NCI-H1417 treated with DMSO at 0.1 percent for 48 hours (cell line): ENCODE measurements around the gene VAMP4.
"Not testable (repeated sequence)": the region's sequence is repeated elsewhere in the genome, so short reads cannot be mapped to it uniquely, and the experiment has no call there.

Experiments
- DNase-seq: peaks from one replicate; lab custom pipeline; 2025; lab: John Stamatoyannopoulos, UW

The VAMP4 gene

DNA sequence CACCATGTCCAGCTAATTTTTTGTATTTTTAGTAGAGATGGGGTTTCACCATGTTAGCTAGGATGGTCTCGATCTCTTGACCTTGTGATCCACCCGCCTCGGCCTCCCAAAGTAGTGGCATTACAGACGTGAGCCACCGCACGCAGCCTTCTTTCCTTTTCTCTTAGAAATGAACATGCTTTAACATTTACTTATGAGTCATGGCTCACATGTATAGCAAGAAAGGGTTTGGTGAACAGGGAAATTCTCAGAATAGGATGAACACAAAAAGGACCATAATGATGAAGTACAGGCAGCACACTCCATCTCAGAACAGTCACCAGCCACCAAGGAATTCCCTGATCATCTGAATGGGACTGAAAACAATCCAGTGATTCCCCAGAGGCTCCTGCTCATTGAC is 9.4 kb upstream of the VAMP4 start:
- DNase-seq, result no peak

DNA sequence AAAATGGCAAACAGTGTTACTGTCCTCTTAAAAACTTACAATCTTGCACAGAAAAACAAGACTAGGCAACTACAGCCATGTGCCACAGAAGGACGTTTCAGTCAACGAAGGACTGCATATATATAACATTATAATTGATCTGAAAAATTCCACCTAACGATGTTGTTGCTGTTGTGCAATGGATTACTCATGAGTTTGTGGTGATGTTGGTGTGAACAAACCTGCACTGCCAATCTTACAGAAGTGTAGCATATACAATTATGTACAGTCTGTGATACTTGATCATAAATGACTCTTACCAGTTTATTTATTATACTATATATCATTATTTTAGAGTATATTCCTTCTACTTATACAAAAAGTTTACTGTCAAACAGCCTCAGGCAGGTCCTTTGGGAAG is 6.8 kb upstream of the VAMP4 start:
- DNase-seq, result no peak

DNA sequence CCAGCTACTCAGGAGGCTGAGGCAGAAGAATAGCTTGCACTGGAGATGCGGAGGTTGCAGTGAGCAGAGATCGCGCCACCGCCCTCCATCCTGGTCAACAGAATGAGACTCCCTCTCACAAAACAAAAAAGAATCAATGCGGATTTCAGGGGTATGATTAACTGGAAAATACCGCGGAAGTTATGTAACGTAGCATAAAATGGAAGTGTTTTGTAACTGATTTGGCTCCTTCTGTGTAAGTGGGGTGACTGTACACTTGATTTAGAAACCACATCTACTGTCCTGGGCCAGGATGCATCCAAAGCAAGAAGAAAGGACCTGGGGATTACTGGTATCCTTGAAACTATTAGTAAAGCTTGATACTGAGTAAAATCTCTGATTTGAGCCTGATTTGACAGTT is 3.1 kb upstream of the VAMP4 start:
- DNase-seq, result no peak

DNA sequence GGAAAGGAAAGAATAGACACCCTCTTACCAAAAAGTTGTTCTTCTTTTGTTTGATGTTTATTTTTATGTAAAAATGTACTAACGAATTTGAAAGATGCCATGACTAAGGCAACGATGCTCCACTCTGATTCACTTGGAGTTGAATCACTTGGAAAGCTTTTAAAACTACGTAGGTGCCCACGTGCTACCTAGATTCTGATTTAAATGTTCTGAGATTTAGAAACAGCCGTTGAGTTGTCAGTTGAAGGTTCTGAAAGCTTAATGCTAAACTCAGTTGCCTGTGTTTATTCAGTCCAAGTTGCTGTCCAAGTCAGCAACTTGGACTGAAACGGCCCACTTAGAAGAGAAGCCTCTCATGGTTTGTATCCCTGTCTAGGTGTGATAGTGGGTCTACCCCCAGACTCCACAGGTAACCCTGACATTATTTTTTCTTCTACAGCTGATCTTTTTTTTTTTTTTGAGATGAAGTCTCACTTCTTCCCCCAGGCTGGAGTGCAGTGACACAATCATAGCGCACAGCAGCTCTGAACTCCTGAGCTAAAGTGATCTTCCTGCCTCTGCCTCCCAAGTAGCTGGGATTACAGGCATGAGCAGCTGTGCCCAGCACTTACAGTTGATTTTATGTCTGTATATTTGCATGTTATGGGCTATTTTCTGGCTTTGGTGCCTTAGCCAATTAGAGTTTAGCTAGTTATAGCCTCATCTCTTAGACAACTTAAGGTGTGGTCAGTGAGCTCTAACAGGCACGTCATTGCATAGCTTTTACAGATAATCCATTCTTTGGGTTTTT is 1.4 kb upstream of the VAMP4 start:
- no peak for DNase-seq

DNA sequence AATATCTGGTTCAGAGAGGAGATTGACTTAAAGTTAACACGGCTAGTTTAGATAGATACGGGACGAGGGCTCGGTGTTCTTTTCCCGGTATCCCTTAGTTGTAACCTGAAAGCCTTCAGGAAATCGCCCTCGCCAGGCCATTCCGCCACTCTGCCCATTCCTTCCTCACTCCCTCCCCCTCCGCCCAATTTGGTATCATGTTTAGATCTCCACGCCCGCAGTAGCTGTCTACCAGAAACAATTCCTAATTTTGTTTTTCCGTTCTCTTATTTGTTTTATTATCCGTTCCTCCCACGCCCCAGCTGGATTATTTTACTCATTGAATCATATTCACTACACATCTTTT is 685 bp upstream of the VAMP4 start:
- no peak for DNase-seq

DNA sequence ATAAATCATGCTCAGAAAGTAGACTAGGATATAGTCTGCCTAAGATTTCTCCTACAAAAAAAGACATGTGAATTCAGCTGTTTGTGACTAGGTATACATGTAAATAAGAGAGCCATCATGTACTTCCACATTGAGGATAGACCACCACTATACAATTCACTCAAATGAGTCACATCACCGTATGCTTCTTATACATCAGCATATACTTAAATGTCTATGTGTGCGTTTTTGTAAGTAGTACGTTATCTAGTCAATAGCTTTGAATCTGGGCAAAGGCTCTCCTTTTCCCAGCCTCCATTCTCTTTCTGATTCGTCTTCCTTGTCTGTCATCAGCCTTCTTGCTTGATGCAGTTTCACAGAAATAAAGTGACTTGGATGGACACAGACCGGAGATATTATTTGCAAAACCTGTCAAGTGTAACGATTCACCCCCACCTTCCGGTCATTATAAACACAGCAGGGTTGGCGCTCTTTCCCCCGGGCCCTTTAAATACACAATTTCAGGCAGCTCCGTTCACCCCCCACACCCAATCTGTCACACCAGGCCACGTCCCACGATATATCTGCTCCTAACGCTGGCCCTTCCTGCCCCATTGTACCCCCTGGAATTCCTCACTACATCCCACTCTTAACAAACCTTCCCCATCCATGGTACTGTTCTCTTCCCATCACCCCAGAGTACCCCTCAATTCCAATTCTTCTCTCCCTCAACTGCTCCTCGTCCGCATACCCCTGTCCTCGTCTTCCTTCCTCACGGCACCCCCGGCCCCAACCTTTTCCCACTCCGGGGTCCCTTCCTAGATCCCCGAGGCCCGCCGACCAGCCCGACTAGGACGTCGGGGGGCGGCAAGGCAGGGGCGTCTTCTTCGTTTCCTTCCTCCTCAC is 636 bp downstream of the VAMP4 start:
- DNase-seq, result no peak

DNA sequence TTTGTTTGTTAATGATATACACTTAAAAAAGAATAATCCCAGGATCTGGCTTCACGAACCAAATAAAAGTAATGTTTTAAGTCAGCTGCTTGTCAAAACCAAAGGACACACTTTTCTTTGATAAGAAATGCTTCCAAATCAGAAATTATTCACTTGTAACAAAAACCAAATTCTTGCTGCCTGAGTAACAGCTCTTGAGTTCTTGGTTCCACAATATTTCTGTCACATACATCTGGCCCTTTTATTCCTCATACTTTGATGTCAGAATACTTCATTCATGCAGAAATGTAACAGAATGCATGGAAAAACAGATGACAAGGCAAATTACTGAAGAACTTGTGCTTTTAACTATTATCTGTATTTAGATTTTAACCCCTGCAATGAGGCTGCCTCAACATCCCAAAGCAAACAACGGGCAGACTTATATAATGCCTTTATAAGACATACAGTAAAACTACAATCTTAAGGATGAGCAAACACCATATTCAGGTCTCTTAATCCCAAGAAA is 1.5 kb downstream of the VAMP4 start:
- no peak for DNase-seq

DNA sequence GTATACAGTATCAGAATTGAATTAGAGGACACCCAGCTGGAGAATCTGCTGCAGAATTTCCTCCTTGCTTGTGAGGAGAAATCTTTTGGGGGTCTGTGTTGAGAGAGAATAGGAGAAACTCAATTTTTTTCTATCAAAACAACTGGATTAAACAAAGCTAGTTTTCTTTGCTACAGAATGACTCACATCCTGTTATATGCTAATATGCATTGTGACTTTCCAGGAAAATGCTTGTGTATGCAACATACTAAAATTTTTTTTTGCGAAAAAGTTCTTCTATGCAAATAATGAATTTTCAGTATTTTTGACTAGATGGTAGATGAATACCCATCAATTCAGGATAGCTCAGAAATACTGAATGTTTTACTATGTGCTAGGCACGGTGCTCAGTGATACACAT is 2.2 kb downstream of the VAMP4 start:
- DNase-seq, result no peak

DNA sequence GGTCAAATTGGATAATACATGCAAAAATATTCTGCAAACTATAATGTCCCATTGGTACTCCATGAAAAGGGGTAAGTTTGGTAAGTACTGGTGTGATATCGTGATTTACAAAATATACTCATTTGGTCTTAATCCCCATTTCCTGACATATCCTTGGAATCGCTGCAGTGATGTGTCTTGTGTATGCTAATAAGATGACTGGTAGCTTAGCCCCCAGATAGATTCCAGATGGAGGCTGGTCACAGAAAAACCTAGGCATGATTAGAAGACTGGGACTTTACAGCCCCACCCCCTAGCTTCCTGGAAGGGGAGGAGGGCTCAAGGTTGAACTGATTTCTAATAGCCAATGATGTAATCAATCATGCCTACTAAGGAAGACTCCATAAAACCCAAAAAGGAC is 3.0 kb downstream of the VAMP4 start:
- no peak for DNase-seq

DNA sequence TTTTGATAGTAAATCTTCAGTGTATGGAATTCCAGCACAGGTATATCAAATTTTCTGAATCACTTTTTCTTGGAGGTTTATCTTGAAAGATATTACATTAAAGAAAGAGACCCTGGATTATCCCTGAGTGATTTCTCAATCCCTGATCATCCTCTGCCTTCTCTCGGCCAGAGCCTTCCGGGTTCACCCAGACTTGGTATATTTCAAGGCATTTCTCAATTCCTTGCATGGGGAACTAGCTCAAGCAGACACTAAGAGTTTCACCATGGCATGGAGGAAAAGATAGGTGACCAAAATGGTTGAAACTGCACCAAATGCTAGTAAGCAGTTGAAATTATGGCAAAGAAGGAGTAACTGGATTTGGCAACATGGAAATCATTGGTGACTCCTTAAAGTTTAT is 5.7 kb downstream of the VAMP4 start:
- no peak for DNase-seq

DNA sequence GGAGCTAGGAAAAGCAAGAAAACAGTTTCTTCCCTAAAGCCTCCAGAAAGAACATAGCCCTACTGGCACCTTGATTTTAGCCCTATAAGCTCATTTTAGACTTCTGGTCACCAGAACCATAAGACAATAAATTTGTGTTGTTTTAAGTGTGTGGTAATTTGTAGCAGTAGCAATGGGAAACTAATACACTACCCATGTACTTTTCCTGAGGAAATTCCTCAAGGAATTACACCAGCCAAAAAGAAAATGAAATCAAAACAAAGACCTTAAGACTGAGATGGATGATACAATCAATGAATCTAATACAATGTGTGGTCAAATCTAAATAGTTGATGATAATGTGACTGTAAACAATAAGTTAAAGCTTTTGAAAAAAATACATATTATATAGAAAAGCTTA is 11.8 kb downstream of the VAMP4 start:
- no peak for DNase-seq

DNA sequence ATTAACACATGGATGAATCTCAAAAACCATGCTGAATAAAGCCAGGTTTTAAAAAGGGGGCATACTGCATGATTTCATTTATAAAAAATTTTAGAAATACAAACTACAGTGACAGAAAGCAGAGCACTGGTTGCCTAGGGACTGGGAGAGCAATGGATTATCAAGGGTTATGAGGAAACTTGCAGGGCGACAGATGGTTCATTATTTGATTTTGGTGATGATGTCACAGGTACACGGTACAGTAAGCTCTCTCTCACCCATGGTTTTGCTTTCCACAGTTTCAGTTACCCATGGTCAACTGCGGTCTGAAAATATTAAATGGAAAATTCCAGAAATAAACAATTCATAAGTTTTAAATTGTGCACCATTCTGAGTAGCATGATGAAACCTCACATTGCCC is 14.1 kb downstream of the VAMP4 start:
- no peak for DNase-seq

DNA sequence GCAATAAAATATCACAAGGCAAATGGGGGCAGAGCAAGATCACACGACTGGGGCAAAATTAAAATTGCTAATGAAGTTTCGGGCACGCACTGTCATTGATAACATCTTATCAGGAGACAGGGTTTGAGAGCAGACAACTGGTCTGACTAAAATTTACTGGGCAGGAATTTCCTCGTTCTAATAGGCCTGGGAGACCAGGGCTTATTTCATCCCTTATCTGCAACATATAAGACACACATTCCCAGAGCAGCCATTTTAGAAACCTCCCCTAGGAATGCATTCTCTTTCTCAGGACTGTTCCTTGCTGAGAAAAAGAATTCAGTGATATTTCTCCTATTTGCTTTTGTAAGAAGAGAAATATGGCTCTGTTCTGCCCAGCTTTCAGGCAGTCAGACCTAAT is 18.7 kb downstream of the VAMP4 start:
- not testable (repeated sequence) for DNase-seq

DNA sequence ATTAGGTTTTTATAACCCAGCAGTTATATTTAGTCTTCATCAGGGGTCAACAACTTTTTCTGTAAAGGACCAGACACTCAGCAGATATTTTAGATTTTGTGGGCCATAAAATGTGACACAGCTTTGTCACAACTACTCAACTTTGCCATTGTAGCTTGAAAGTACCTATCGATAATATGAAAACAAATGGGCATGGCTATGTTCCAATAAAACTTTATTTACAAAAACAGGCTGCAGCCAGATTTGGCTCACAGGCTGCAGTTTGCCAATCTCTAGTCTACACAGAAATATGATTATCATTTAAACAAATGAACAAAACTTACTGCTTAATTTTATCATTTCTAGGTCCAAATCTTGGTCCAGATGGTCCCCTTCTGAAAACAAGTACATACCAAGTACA is 23.0 kb downstream of the VAMP4 start:
- DNase-seq, result no peak

DNA sequence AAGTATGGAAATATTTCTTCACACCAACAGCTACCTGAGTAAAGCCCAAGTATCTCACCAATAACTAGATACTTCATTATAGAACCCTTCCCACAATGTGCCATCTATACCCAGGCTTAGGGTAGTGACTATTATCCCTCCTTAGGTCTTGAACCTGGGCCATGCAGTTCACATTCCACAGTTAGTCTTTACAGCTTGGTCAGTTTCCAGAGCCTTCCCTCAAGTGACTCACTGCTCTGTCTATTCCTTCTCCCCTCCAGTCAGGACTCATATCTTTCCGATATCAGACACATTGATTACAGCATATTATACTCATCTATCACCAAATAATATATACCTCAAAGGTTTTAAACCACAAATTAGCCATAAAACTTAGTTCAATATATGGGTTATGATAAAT is 23.6 kb downstream of the VAMP4 start:
- DNase-seq, result no peak

DNA sequence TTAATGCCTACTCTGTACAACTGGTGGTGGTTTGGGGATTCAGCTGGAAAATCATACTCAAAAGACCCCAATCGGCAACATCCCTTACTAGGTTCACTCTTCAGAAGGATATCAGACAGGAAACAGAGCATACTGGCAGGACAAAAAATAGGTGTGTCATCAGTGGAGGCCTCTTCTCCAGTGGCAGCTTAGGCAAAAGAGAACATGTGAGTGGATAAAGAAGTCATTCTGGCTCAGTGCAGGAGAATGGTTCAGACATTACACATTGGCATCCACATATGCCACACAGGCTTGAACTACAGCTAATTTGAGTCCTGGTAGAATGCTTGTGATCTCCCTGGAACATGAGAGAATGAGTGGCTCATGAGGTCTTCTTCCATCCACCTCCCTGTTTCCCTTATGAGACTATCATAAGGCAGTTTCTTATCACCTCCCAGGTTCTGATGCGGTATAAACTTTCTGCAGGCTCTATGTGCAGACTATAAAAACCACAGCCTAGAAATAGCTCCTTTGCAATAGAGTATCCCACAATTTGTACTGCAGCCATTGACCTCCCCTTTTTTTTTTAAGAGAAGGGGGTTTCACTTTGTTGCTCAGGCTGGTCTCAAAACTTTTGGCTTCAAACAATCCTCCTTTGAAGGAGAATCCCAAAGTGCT is 24.7 kb downstream of the VAMP4 start:
- DNase-seq, result no peak

DNA sequence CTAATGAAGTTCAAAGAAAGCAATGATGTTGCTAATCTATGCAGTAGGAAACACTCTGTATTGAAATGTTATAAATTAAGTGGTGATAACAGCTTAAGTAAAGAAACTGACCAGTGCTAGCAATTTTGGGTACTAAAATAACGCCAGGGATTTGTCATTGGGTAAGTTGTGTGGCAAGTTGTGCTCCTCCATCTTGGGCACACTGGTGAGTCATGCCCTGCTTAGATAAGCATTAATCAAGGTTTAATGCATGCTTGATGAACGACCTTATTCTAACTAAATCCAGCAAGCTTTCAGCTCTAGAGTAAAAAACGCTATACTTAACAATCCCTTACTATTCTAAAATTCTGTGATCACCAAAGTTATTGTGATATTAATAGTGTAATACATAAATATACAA is 25.2 kb downstream of the VAMP4 start:
- no peak for DNase-seq

DNA sequence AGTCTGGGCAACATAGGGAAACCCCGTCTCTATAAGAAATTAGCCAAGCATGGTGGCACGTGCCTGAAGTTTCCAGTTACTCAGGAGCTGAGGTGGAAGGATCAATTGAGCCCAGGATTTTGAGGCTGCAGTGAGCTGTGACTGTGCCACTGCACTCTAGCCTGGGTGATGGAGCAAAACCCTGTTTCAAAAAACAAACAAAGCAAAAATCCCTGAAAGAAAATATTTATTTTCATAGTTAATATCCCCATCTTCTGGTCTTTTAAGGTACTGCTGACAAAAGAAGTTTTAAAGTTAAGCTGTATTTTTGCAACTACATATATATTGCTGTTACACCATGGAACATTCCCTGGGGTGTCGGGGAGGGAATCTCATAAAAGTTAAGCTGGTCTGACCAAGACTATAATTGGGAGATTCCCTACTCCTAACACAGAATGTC is 26.0 kb downstream of the VAMP4 start:
- DNase-seq, result no peak

DNA sequence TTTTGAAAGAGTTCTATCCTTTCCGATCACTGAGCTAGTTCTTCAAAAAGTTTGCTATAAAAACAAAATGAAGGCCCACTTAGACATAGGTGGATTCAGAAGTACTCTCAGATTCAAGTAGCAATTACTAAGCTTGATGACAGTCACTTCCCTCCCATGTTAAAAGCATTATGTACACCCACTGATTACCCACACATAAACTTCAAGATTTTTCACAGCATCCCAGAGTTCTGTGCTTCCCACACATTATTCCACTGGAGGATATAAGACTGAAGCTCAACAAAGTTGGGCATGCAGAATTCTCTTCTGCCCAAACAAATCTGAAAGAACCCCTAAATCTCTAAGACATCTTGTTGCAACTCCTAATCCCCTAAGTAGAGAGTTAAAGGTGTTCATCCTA is 29.5 kb downstream of the VAMP4 start:
- no peak for DNase-seq

DNA sequence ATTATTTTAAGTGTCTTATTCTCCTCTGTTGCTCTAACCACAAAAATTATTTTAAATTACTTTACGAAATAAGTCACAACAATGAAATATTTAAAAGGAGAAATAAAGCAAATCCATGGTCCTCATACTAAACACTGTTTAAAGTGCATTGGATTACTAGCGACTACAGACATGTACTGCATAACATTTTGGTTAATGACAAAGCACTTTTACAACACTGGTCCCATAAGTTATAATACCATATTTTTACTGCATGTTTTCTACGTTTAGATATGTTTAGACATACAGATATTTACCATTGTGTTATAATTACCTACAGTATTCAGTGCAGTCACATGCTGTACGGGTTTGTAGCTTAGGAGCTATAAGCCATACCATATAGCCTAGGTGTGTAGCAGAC is 30.2 kb downstream of the VAMP4 start:
- DNase-seq, result no peak

DNA sequence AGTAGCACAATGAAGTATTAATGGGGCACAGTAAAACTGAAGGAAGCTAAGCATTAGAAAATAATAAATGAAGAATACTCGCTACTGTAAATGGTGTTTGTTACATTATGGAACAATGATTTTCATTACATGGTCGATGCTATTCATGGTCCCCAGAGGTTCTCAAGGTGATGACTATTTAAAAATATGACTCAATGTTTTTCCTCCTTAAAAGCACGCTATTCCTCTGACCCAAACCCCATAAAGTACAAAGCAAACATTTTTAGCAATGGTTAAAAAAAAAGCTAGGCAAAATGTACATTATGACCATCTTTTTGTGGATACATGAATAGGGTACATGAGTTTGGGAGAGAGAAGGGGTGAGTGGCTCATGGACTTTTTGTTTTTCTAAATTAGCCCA is 34.3 kb downstream of the VAMP4 start:
- no peak for DNase-seq

DNA sequence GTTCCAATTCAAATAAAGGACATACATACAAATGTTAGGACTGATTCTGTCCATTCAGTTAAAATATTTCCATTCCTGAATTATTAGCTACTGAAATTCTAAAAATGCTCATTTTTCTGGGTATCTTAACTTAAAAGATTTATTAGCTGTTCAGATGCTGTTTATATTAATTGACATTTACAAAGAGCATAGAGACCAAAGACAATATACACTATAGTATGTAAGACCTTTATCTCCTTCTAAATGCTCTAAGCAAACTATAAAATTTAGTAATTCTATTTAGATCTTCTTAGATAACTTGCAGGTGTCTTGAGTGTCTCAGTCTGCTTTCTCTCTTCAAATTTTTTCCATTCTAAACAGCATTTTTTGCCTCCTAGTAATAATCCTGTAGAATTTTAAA is 39.3 kb downstream of the VAMP4 start:
- no peak for DNase-seq

DNA sequence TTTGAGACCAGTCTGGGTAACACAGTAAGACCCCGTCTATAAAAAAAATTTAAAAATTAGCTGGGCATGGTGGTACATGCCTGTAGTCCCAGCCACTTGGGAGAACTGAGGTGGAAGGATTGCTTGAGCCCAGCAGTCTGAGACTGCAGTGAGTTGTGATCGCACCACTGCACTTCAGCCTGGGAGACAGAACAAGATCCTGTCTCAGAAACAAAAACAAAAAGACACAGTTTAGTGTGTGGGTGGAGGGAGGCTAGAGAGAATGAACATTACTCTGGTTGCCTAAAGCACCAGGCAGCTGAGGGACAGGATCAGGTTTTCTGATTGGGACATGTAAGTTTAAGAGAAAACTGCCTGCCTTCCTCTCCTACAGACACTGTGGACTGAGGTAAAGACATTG is 42.3 kb downstream of the VAMP4 start:
- DNase-seq, result no peak
